Retina (tissue), 1 donor: ENCODE results near the gene ZBTB7C.

ENCODE experiments used
- DNase-seq: peaks from one replicate; pipeline ENCODE4 v3.0.0-alpha.2; 2016

Gene ZBTB7C

DNA sequence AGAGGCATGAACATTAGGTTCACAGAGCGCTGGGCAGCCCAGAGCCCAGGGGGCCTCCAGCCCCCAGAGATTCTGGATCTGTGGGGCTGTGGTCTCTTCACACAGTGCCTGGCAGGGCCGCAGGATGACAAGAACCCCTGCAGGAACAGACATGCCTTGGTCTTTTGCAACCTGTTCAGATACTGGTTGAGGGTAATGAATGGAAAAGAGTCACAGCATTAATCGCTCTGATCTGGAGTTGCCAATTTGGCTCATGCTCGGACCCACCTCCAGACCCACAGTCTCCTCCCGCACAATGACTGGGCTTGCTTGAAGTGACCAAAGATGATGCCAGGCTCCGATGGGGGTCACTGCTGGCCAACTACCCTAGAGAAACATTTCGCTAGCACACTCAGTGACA, 249.4 kb downstream of the ZBTB7C start:
- no peak for DNase-seq

DNA sequence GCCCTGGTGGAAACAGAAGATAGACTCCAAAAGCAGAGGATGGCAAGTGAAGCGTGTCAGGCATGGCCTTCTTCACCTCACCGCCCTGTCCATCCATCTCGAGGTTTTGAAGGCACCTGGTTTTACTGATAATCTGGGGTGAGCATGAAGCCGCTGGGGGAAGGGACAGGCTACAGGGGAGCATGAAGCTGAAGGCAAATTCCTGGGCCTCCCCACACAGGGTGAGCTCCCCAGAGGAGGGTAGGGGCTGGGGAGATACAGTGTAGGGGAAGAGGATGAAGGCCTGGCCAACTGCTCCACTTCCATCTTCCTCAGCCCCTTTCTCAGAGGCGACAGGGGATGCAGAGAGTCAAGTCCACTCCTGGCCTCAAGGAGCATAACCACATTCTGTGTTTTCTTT, 250.5 kb downstream of the ZBTB7C start:
- DNase-seq = no peak

DNA sequence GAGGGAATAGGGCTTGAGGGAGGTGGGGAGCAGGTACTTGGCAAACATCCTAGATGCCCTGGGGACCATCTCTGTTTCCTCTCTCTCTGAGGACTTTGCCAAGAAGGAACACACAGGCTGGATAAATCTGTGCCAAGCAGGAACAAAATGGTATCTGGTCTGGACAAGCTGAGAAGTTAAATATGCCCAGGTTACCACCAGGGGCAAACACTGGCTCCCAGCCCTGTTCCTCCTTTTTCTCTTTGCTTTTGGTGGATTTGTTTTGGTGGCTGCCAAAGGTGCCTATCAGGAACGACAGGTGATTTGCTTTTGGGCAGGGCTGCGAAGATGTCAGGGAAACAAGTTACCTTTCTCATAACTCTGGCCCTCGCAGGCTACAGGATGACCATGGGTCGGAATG, 251.2 kb downstream of the ZBTB7C start:
- no peak for DNase-seq

DNA sequence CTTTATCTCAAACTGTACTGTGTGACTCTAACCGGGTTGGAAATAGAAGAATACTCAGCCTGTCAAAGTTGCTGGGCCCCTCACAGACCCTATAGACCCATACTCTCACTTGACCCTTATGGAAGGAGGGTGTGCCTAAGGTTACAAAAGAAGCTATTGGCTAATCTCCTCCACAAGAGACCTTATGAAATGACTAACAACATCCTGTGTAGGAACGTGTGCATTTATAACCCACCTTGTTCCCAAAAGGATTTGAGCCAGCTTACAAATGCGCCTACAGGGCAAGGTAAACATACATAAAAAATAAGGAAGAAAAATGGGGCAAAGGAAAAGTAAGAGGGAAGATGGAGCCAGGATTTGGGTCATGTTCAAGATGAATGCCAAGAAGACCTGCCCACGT, 253.3 kb downstream of the ZBTB7C start:
- no peak for DNase-seq

DNA sequence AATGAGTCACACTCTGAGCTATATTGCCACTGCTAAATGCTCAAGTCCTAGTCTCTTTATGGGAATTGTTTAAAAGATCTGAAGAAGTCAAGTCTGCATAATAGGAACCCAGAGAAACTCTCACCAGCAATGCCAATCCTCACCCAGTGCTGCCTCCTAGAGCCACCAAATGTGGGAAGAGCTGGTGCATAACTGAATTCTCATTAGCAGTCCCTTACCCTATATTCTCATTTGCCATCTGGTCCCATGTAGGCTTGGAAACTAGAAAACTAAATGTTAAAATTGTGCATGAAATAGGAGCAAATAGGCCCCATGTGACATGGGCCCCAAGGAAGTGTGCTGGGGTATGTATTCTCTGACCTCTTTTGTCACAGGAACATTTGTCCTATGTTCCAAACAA, 254.4 kb downstream of the ZBTB7C start:
- DNase-seq = no peak

DNA sequence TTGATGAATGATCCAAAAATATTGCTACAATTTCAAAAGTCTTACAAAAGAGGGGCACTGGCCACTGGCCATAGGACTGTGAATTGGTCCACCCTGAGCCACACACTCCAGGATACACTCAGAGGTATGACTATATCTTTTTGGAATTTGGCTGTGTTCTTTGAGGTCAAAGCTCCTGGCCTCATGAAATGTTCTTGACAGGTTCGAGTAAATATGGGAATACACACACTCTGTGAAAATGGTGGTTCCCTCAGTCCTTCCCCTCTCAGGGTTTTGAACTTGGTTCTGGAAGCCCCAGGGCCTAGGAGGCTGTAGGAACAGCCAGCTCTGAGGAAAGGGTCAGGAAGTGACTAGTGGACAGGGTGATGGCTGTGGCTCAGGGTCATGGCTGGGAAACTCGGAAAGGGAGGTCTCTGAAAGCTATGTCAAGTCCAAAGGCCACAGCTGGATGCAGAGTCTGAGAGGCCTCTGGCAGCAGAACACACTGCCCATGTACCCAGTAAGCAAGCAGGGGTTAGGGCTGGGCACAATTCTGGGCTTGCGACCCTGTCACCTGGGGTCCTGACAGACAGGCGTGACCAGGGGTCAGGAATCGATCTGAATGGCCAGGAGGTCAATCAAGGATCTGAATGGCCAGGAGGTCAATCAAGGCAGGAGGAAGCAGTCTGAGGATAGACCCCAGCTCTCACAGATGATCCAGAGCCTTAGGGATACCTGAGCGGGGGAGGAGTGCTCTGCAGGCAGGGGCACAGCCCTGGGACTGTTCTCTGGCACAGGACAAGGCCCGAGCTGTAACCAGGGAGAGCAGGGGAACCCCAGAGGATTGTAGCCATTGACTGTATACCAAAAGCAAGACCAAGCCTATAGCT, 255.3 kb downstream of the ZBTB7C start:
- no peak for DNase-seq

DNA sequence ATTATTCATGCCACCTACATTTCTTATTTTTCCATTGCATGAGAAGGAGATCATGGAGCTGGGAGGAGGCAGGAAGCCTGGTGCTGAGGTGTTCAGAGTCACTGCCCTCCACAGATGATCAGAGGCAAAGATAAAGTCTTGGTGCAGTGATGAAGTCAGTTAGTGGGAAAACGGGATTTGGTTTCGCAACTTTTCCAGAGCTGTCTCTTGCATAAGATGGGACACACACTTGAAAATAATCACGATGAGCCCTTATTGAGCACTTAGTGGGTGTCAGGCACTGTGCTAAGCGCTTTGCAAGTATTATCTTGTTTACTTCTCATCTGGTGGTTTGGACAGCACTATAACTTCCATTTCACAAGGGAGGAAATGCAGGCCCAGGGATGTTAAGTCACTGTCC, 256.6 kb downstream of the ZBTB7C start:
- no peak for DNase-seq

DNA sequence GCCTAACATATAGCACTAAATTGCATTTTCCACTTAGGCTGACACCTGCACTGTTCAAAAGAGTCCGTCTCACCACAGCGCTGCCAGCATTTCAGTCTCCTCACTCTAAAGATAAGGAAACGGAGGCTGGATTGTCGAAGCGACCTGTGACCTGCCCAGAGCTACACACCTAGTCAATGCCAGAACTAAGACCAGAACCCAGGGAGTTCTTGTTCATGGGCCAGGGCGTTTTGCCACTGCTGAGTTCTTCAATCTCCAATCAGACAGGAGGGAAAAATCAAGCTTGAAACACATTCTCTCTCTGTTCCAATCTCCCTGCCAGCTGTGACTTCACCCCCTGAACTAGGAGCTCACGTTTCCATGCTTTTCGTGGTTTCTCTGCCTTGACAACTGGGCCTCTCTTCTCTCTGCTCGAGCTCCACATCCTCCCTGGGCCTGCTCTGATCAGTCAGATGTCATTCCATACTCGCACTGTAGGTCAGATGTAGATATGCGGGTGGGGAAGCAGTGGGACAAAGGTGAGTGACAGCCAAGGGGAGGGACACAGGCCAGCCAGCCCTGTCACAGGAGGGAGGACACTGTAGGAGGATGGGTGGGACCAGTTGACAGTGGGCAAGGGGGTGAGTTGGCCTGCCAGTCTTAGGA, 257.6 kb downstream of the ZBTB7C start:
- no peak for DNase-seq

DNA sequence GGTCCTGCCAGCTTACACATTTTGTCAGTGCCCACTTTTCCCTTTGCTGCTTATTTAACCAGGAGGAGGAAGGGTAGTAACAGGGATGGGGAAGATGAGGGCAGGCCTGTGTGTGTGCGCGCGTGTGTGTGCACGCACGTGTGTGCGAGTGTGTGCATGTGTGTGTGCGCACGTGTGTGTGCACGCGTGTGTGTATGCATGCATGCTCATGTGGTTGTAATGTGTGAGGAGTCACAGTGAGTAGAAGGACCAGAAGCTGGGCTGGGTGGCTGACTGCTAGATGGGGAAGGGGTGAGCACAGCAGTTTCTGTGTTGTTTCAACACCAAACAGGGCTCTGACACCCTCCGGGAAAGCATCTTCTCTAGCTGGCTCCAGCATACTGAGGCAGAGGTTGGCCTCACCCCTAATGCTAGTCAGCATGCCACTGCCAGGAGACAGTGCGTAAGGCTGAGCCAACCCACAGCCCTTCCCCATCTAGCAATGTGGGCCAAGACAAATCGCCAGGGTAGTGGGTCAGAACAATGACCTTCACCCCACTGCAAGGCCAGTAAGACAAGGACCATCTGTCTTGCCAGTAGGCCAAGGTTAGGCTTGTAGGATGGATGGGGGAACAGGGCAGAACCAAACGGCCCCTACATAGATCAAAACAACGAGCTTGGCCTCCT, 260.0 kb downstream of the ZBTB7C start:
- DNase-seq = no peak

DNA sequence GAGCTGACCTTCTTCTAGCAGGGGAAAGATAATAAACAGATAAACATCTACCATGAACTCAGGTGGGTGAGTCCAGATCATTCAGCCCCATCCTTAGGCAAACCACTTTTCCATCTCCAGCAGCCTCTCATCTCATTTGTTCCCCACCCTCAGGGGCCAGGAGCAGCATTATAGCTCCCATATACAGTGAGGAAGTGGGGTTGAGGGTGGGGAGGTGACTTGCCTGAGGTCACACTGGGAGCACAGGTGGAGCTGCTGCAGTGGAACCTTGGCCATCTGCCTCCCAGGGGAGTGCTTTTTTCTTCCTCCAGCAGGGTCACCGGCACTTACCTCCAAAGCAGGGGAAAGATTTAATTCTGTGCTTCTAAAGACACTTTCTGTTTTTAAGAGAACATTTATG, 266.2 kb downstream of the ZBTB7C start:
- DNase-seq = no peak

DNA sequence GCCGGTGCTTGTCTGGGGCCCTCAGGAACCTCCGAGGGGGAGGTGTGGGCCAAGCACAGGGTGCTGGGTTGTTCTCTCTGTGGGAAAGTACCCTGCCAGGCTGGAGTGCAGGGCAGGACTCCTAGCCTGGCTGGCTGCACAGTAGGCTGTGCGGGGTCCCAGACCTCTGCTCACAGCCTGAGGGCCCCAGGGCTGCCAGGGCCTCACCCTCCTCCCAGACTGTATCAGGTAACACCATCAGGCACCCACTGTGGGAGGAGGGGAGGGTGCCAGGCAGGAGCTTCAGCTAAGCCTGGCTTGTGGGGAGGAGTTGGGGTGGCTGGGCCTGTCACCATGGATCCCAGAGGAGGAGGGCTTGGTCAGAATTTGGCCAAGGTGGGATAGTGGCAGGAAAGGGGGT, 266.8 kb downstream of the ZBTB7C start:
- no peak for DNase-seq

DNA sequence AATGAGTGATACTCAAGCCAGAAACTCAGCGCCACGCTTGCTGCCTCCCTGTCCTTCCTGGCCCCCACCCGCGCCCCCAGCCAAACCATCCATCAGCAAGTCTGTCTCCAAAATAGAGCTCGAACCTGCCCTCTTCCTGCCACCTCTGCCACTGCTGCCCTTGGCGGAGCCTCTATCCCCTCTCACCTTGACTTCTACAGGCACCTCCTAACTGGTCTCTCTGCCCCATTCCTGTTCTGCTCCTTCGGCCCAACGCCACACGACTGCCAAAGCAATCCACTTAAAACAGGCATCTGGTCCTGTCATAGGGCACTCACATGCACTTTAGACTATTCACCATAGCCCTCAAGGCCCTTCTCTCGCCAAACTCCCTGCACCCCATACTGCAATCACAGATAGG, 268.5 kb downstream of the ZBTB7C start:
- DNase-seq = no peak

DNA sequence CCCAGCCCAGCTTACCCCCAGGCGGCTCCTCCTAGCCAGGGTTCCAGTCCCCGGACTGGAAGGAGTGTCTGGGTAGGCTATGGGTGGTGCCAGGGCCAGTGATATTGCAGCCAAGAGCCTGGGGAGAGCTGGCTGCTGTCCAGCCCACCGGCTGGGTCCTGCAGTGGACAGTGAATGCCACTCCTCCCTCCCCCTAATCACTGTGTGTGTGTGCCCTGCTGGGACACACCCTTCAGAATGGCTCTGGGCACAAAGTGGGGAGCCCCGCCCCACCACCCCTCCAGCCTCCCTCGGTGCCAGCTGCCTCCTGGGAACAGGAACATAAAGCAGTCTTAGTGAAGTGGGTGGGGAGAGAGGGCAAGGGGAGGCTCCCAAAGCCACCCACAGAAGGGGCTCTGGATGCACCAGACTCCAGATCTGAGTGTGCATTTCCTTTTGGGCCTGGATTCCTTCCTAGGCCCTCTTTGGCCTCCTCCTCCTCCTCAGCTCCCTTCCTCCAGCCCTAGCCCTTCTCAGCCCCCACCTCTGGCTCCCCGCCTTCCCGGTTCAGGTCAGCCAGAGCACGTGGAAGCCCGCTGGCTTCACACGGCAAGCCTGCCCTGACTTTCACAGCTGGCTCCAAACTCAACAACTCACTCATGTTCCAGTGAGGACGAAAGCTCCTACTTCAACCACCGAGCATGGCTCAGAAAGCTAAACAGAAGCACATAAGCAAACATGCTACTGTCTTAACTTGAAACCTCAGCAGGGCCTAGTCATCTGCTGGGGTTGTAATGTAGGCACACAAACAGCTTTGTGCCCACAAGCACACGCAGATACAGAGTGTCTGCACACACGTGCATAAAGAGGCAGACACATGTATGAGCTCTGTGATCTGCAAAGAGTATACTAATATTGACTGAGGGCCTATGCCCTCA, 269.5 kb downstream of the ZBTB7C start:
- DNase-seq = peak; percentile 35

DNA sequence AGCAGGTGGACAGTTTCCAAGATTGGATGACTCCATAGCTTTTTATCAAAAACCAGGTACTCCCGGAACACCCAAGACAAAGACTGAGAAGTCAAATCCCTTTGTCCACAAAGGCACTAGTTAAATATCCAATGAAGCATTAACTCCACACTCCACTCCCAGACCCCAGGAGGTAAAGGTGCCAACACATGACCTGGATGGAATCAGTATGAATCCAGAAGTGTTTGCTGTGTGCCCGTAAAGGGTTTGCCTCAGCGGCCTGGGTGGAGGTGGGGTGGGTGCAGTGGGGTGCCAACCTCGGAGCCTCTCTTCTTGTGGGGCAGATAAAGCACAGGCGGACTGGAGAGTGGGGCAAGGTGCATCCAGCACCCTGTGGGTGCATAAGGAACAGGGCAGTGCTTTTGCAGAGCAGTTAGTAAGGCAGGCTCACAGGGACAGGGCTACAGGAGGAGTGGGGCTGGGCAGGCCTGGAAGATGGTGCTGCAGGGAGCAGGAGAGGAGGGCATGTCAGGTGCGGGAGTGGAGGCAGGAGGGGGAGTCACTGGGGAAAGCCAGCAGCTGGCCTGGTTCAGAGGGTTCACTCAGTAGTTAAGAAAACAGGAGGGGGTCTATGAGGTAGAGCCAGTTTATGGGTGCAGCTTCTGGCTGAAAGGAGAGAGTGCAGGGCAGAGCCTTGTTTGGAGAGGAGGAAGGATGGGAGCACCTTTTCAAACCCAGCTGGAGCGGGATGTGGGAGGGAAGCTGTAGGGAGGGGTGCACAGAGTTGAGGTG, 270.3 kb downstream of the ZBTB7C start:
- DNase-seq = no peak

DNA sequence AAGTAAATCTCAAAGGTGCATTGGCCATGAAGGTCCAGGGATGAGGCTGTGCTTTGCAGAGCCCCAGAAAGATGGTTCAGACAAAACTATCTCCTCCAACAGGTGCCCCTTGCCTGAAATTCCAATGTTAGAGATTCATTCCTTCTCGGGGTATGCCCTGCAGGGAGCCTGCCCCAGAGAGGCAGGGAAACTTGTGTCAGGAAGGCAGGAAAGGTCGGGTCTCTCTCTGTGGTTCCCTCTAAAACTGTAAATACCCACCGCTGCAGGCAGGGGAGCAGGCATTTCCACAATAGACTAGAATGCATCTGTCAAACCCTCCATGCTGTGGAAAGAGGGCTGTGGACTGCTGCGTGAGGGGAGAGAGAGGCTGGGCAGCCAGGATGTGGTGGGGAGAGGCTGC, 271.0 kb downstream of the ZBTB7C start:
- no peak for DNase-seq

DNA sequence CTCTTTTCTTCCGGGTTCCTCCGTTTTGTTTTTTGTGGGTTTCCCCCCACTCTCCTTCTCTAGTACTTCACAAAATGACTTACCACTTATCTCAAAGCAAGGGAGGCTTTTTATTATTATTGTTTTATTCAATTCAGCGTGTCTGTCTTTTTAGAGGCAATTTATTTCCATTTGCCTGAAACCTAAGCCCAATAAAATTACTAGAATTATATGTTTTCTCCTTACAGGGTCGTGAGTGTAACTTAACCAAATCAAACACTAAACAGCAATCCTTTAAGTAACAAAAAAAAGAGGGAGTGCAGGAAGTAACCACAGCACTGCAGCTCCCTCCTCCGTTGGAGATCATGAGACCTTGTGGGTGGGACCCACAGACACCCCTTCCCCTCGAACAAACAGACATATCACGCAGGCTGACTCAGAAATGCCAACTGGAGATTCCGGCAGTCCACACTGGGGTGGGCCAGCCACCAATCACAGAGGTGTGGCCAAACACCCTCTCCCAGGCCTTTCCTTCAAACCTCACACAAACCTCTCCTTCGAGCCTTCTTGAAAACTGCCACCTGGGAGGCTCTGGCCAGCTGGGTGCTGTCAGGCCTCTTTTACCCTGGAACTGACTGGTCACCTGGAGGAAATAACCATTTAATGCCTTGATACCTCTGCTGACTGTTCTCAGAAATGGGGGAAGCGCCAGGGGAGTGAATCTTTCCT, 271.7 kb downstream of the ZBTB7C start:
- DNase-seq = no peak

DNA sequence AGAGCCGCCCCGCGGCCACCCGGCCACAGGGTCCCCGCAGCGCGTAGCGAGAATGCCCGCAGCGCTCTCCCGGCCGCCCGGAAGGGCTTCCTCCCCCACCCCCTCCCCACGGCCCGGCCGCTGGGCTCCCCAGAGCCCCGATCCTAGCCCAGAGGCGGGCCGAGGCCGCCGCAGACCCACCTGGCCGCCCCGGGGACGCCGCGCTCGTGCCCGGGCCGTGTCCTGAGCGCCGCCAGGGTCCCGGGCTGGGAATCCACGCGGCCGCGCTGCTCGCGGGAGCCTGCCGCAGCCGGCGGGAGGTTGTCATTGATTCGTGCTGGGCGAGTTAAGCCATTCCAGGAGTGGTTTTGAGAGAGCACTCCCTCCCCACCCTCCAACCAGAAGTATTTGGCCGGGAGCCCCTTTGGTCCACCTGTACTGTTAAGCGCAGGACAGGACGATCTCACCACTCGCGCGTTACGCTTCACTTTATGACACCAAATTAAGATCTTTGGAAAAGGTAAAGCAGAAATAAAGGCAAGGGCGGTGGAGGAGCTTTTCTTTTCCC, 272.3 kb downstream of the ZBTB7C start:
- peak; percentile 45 for DNase-seq

DNA sequence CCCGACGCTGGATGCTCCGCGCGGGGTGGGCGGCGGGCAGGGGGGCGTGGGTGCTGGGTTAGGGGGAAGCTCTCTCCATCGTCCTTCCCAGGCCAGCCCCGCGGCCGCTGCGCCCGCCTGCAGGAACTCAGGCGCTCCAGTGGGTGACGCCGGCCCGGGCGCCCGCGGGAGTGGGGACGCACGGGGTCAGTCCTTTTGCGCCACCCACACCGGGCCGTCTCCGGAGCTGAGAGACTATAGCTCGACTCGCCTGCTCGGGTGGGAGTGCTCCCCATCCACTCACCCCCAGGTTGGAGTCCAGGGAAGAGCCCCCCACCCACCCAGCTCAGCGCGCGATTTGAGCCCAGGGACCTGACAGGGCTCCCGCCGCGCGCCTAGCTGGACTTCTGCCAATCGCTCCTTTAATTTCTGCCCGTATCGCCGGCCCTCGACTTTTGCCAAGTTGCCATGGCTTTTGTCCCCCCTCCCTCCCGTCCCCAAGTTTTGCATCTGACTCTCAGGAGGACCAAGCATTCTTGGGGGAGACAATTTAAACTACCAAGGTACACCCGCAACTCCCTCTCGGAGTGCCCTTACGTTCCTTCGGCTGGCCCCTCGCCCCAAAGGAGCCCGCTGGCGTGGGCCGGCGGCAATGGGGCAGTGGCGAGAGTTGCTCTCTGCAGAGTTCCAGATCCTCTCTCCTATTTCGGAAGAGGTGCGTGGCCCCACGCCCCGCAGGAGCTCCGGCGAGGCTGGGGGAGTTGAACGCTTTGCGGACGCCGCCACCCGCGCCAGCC, 272.9 kb downstream of the ZBTB7C start:
- DNase-seq = peak; percentile 58

DNA sequence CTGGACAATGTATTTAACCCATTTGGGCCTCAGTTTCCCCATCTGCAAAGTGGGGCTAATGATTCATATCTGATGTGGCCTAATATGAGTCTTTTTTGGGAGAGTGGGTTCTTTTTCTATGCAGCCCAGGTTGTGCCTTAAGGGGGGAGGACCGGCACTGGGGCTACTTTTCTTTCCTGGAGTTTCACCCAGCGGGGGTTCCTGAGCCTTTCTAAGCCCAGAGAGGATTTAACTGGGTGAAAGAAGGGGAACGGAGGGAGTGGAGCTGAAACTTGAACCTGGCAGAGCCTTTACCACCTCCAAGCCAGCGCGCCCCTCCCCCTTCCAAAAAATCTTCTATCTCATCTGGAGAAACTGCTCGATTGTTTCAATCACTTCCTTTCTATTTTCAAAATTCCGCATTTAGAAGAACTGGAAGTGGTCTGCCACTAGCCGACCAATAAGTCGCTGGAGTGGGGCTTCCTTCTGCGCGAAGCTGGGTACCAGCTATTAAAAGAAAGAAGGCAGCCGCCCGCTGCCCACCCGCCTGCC, 273.7 kb downstream of the ZBTB7C start:
- no peak for DNase-seq

DNA sequence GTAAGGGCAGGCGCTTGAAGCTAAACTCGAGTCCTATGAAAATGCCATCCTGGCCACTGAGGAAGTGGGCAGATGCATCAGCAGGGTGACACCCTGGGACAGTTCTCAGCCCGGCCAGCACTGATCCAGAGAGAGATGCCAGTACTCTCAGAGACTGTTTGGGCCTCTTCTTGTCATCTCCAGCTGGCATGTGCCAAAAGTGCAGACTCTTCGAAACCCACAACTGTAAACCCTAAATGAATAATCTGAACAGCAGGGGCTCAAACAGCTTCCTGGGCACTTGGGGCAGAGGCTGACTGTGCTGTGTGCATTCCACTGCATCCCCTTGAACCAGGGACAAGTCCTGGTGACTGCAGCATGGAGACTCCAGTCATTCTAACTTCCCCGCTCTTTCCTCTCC, 274.6 kb downstream of the ZBTB7C start:
- no peak for DNase-seq
